OCI-M2 (cell line): ENCODE results near the gene GNAT1.

Source experiments
- DNase-seq: peaks from one replicate; lab custom pipeline; 2025; ENCODE audit not compliant: unreplicated experiment; lab: John Stamatoyannopoulos, UW

GNAT1 gene

DNA sequence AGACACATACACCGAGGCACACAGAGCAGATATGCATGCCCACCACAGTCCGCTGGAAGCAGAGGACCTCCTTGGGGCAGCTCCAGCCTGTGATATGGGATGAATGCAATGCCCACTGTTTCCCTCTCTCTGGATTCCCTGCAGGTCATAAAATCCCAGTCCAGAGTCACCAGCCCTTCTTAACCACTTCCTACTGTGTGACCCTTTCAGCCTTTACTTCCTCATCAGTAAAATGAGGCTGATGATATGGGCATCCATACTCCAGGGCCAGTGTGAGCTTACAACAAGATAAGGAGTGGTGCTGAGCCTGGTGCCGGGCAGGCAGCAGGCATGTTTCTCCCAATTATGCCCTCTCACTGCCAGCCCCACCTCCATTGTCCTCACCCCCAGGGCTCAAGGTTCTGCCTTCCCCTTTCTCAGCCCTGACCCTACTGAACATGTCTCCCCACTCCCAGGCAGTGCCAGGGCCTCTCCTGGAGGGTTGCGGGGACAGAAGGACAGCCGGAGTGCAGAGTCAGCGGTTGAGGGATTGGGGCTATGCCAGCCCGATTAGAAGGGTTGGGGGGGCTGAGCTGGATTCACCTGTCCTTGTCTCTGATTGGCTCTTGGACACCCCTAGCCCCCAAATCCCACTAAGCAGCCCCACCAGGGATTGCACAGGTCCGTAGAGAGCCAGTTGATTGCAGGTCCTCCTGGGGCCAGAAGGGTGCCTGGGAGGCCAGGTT lies at the start of gene GNAT1:
Gene GNAT1 (plus strand): TSS at position 675 of the 725 bp plus-strand sequence. CDS start 116 bp downstream, outside the sequence.
- no peak for DNase-seq

DNA sequence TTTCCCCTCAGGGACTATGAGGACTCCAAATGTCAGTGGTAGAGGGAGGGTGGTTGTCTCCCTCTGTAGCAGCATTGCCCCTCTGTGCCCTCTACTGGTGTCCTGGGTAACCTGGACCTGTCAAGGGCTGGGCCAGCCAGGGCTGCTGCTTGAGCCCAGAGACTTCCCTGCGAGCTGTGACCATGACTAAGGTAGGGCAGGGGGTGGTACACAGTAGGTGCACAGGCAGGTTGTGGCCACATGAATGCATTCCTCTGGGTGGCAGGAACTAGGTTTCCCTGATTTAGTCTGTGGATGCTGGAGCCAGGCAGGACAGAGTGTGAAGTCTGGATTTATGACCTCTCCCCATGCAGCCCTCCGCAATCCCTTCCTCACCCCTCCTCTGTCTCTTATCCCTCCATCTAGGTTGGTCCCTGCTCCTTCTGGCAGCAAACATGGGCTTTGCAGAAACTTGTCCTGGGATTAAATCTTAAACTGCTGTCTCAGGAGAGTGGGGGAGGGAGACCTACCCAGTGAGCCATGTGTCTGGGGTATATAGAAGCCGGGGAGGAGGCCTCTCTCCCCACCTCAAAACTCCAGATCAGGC lies 45.0 kb upstream of the GNAT1 start:
- no peak for DNase-seq

DNA sequence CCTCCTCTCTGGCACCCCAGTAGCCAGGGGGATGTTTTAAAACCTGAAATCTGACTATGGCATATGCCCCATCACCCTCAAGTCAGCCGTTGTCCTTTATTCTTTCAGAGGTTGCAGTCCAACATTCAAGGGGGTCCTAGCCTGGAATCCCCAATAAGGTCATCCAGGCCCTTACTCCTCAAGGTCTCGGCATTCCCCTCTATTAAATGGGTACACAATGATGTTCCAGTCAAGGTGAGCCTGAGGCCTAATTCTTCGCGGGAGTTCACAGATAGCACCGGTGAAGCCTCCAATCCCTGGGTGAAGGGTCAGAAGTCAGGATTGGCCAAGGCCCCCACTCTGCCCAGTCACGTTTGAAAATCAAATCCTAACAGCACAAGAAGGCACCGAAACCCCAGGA lies 44.4 kb upstream of the GNAT1 start:
- DNase-seq = no peak

DNA sequence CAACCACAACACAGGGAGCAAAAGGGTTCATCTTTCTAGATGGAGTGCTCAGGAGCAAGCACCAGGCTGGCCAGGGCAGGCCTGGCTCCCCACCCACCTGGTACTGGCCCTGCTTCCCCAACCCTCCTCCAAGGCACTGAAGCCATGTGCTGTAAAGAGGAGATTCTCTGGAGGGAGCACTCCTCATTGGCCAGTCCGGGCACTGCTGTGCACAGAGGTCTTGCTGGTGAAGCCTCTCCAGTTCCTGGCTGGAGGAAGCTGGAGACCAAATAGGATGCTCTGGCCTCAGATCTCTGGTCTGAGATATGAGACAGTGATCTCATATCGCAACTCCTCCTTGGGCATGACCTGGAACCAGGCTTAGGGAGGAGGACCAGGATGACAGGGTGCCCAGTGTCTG lies 44.0 kb upstream of the GNAT1 start:
- no peak for DNase-seq

DNA sequence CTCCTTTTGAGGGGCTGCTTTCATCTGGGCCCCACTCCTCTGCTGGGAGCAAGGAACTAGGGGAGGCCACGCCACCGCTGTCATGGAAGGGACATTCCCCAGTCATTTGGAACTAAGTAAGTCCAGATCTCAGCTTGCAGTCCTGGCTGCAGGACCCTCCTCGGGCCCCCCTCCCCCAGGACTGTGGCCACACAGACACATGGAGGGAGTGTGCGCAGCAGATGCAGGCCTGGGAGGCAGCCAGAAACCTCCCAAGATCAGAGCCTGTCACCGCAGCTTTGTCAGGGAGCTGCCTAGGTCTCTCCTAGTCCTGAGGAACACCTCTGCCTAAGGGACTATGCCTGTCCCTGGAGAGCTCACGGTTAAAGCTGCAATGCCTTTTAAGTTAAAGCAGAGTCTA lies 43.5 kb upstream of the GNAT1 start:
- no peak for DNase-seq

DNA sequence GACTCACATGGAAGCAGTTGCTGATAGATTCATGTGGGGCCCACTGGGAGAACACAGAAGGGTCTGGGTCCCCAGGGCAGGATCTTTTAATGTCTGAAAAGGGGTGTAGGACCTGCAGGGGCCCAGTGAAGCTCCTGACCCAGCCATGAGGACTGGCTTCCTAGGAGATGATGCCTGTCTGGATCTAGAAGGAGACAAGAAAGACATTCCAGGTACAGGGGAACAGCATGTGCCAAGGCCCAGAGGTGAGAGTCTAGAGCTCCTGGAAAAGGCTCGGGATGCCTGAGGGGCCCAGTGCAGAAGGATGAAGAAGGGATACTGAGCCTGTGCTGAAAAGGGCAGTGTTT lies 41.0 kb upstream of the GNAT1 start:
- no peak for DNase-seq

DNA sequence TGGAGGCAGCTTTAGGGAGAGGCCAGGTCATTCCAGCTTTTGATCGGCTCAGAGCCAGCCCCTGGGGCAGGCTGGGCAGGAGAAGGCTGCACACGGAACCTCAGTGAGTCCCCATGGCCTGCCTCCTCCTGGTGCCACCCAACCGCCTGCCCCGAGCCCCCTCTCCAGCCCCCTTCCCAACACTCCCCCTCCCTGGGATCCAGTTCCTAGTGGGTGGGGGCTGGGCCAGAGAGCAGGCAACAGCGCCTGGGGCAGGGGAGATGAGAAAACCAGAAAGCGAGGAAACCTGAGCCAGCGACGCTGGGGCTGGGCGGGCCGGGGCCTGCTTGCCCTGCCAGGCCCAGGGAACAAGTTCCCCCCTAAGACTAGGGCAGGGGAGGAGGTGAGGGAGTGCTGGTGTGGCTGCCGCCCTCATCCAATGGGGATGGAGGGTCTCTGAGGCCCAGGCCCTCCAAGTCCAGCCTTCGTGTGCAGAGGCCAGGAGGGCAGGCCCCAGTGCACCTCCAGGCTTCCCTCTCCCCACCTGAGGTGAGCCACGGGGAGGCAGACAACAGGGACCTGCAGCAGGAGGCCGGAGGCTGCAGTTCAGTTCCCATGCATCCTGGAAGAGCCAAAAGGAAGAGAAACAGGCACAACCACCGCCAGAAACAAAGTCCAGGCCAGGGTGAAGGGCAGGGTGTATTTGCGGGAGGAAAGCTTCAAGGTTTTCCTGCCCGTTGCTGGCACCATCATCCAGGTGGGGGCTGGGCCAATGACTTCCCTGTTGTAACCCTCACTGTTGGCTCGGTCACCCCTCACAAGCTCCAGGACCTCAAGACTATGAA lies 40.3 kb upstream of the GNAT1 start:
- no peak for DNase-seq

DNA sequence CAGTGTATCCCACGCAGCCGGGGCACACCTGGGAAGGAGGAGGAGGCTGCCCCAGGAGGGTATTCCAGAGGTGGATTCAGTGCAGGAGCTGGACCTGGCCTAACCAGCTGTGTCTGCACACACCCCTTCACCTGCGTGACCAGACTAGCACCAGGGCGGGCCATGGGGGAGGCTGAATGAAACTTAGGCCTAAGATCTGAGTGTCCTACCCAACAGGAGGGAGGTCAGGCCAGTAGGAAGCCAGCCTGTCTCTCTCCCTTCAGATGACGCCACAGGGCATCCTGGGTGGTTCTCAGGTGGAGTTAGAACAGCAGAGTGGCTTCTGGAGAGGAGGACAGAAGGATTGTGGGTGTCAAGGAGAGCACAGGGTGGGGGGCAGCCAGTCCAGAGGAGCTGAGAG lies 39.7 kb upstream of the GNAT1 start:
- DNase-seq = no peak

DNA sequence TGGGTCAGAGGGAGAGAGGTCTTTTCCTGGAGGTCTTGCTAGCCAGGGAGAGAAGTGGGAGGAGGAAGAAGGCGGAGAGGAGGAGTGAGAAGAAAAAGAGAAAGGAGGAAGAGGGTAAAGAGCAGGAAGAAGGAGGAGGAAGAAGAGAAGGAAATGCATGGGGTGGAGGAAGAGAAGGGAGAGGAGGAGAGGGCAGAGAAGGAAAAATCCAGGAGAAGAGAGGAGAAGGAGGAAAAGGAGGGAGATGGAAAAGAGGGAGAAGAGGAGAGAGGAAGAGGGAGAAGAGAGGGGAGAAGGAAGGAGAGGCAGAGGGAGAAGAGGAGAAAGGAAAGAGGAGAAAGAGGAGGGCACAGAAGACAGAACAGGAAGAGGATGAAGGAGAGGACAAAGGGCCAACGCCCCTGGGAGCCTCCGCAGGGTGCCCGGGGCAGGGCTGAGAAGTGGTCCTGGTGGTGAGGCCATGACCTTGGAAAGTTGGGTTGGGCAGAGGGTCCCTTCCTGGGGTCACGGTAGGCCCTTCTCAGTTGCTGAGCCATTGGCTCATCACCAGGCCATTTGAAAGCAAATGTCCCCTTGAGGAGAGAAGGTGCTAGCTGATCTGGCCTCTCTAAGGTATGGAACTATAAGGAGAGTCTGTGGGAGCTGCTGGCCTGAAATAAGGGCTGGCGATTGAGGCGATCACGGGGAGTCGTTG lies 37.5 kb upstream of the GNAT1 start:
- no peak for DNase-seq

DNA sequence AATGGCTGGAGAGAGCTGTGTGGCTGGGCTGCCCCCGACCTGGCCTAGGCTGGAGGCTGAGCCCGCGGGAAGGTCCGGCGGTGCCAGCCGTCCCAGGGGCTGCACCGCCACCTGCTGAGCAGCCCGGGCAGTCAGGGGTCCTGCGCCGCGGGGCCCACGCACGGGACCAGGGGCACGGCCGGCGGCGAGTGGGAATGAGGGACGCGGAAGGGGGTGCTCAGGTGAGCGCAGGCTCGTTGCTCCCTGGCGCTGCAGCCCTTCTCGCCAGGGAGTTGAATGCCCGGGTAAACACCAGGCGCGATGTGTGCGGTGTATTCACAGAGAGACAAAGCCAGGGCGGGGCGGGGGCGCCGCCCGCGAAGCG lies 37.0 kb upstream of the GNAT1 start:
- no peak for DNase-seq

DNA sequence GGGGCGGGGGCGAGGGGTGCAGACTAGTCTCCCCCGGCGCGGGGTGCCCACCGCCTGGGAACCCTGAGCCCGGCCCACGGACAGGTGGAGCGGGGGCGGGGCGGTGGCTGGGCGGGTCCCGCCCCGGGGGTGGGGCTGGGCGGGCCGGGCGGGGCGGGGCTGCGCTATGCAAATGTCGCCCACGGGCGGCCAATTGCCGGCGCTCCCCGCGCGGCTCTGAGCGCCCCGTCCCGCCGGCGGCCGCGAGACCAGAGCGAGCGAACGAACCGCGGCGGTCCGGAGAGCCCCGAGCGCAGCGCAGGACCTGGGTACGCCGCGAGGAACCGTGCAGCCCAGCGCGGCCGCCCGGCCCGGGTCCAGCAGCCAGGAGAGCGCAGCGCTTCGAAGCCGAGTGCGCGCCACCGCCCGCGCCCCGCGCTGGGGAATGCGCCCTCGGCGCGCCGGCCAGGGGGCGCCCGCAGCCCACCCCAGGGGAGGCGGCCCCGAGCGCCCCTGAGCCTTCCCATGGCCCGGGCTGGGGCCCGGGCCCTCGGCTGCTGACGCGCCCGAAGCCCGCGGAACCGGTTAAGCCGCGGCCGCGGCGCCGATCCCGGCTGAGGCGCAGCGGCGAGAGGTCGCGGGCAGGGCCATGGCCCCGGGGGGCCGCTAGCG lies 36.4 kb upstream of the GNAT1 start, which contains the start of gene SEMA3F:
Gene SEMA3F (plus strand): TSS at position 485 of the 651 bp plus-strand sequence. CDS start 4,299 bp downstream, outside the sequence.
- DNase-seq = no peak

DNA sequence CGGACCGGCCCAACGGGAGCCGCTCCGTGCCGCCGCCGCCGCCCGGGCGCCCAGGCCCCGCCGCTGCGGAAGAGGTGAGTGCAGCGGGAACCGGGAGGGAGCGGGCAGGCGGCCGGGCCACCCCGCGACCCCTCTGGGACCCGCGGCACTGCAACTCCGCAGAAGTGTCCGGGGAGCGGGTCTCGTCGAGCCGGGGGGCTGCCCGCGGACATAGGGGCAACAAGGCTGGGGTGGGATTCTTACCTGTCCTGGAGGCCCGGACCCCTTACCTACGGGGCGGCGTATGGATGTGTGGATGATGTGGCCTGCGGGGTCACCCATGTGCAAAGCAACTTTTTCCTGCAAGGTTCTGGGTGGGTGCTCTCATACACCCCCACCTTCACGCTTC lies 35.9 kb upstream of the GNAT1 start:
- DNase-seq = no peak

DNA sequence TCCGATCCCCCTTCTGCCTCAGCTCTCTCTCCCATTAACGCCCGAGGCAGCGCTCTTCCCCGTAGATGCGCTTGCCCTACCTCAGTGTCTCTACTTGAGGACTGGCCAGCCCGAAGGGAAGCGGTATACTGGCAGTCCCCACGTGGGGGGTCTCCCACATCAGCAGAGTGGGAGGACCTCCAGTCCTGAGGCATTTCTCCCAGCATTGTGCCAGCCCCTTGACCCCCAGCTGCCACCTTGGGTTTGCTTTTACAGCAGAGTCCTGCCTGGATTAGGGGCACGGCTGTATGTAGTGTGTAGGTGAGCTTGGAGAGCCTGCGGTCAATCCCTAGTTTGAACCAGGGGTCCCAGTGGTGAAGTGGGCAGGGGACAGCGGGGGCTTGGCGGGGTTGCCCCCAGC lies 35.5 kb upstream of the GNAT1 start:
- no peak for DNase-seq

DNA sequence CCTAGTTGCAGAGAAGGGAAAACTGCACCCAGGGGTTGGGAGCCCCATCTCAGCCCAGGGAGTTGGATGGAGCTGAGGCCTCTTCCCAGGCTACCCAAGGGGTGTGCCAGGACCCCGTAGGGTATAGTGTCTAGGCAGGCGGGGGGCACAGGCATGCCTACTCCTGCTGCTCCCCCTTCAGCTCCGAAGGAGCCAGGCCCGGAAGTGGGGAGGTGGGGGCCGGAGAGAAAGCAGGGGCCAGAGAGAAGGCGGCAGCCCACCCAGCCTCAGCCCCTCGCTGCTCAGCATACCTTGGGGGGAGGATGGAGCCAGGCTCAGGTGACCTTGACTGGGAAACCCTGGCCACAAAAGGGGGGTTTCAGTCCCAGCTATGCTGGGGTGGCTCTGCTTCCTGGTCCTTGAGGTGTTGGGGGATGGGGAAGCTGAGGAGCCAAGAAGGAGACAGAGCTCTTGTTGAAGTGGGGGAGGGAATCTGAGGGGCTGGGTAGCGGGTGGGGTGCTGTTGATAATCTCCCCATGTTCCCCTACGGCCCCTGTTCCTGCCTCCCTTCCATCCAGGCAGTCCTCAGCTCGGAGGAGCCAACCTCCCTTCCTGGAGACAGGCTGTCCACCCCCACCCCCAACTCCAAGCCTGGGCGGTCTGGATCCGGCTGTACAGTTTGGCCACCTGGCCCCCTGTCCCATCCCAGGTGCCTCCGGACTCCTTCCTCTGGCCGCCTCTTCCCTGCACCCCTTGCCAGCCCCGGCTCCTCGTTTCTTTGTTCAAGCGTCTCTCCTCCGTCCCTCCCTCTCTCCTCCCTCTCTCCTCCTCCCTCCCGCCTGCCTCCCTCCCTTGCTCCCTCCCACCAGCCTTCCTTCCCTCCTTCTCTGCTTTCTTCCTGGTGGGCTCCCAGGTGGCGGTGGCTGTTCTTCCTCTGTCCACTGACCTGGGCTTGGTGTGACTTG lies 34.6 kb upstream of the GNAT1 start:
- no peak for DNase-seq

DNA sequence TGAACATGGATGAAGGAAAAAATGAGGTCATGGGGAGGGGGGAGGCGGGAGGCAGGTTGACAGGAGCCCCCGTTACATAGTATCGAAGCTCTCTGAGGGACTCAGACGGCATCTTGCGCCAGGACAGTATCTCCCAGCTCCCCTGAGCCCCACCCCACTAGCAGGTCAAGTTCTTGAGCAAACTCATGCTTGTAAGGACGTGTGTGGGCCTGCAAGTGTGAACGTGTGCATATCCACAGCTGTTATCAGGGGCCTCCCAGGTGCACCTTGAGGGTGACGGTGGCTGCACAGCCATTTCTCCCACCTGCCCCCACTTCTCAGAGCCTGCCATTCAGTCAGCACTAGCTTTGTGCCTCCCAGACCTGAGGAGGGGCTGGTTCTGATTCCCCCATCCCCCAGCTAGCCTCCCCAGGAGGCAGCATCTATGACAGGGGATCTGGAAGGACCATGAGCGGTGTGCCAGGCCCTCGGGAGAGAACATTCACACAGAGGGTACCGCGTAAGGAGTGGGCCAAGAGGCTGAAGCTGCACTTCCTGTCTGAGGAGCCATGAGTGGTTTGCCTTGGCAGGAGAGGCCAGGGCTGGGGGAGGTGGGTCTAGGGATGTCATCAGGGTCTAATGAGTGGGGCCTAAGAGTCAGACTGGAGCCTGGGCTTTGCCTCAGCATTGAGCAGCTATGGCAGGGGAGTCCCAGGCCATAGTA lies 33.4 kb upstream of the GNAT1 start:
- DNase-seq = no peak

DNA sequence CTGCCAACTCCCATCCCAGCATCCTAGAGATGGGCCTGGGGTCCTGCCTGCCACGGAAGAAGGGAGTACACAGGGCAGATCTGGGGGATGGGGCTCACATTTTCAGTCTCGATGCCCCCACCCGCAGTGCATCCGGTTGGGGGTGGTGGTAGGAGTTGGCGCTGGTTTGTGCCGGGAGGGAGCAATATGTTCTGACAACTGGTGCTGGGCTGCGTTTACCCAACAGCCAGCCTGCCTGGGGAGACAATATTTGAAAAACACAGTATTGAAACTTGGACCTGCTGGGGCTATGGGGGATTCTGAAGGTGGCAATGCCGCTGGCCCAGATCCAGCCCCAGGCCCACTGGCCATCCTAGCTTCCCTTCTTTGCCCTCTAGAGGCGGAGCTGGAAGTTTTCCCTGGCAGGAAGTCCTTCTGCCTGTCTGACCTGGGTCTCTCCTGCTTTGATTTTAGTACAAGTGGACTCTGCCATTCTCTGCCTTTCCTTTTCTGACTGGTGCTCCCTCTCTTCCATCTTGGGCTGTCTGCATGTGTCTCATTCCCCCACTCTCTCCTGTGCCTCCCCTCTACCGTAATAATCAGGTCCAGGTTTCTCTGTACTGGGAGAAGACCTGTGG lies 32.8 kb upstream of the GNAT1 start:
- no peak for DNase-seq

DNA sequence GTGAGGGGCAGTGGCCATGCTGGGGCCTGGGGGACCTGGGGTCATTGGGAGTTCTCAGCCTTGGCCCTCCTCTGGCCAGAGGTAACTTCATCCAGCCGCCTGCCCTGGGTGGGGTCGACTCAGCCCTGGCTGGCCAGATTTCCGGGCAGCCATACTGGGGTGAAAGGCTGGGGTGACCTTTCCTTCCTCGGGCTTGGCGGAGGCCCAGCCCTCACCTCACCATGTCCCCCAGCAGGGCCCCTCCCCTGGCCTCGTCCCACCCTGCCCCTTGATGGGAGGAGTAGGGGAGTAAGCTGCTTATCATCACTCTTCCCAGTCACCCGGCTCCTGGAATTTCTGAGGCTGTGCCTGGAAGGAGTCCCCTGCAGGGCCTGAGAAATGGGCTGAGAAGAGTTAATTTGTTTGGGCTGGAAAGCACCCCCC lies 30.8 kb upstream of the GNAT1 start:
- no peak for DNase-seq

DNA sequence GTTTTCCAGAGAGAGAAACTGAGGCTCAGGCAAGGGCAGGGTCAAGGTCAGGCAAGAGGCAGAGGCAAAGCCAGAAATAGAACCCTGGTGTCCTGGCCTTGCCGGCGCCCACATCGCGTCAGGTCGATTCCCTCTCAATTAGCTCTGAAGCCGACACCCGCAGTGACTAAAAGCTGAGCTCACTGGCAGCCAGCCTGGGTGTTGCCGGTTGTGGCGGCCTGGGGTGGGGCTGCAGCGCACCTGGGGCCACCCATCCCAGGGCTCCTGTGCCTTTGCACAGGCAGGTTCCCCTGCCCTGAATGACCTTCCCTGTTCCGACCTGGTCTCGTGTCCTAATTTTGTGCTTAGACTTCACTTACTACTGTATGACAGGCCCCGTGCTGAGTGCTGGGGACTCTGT lies 30.1 kb upstream of the GNAT1 start:
- DNase-seq = no peak
